Left lung (tissue), 10 donors: Measurements from ENCODE around the gene CDR2L. TPM values are rescaled to one million over a fixed set of nuclear protein-coding genes. Genes with fewer than 3 reads are reported as not detected.

Experiments
- ATAC-seq: fragments of 200-7000 bp; cut with Tn5 transposase; one replicate; pipeline ENCODE4 v1.9.1; 2020; ENCODE audit warnings: moderate library complexity
- DNase-seq, 4 donors: peaks; one replicate each; pipeline ENCODE4 v3.0.0-alpha.2; 2013 to 2020
- H3K27ac ChIP-seq, 2 donors: fragments of 200-600 bp; sonication (generic) in 1 of 2; one replicate each; pipeline versions ENCODE4 v1.5.0 to v1.8.0; 2020 to 2021
- H3K27me3 ChIP-seq, 2 donors: fragments of 200-600 bp; sonication (generic) in 1 of 2; one replicate each; pipeline versions ENCODE4 v1.5.0 to v1.8.0; 2020 to 2021
- H3K36me3 ChIP-seq, 2 donors: fragments of 200-600 bp; sonication (generic) in 1 of 2; one replicate each; pipeline versions ENCODE4 v1.5.0 to v1.8.0; 2020 to 2021
- H3K4me1 ChIP-seq, 2 donors: fragments of 200-600 bp; one replicate each; pipeline ENCODE4 v1.8.0; 2021
- H3K4me3 ChIP-seq, 2 donors: fragments of 200-600 bp; sonication (generic) in 1 of 2; one replicate each; pipeline versions ENCODE4 v1.5.0 to v1.8.0; 2020 to 2021; ENCODE audit warnings: mild to moderate bottlenecking in 1 of 2
- H3K9me3 ChIP-seq, 2 donors: fragments of 200-600 bp; sonication (generic) in 1 of 2; one replicate each; pipeline versions ENCODE4 v1.5.0 to v1.8.0; 2020 to 2021
- CTCF ChIP-seq, 2 donors: fragments of 200-600 bp; sonication (generic) in 1 of 2; IDR thresholded peaks; one replicate each; pipeline versions ENCODE4 v1.5.0 to v1.8.0; 2021; ENCODE audit warnings: antibody characterized with exemption in 2 of 2
- intact Hi-C, 2 donors: fragments of 100-400 bp; cut with DNase I; formaldehyde crosslinking; loops; one replicate each; pipeline versions ENCODE4 v1.11.2 to v1.14.2; 2022
- polyA plus RNA-seq, 6 donors: library from polyadenylated mRNA; unstranded; fragments of 120-200 nt; gene quantifications; one replicate each; pipeline ENCODE4 v1.2.1, GENCODE V29; 2013; ENCODE audit not compliant: insufficient read length in 6 of 6
- total RNA-seq, 2 donors: library from RNA; stranded (reverse); fragmentation: NEBNext Ultra II Directional; extraction: Animal tissue kit (Norgen Biotek cat#: 25700); gene quantifications; one replicate each; pipeline ENCODE4 v1.2.1, GENCODE V29; 2021
- donor health status: DM: no; HTN: yes; CAD: no.
- donor health status: DM: no; HTN: no; CAD: no.

CDR2L gene
- total and polyA plus RNA-seq, 8 donors = 10.3 to 41.2 (median 14.8) TPM

- H3K27me3 ChIP-seq = peaks cover 0 to 16% of the 10 kb centered on the region in 2 donors
- DNase-seq (no peak), ATAC-seq (no peak)
- no peaks in the 10 kb centered on the region for H3K9me3 ChIP-seq
- no peak overlapping the region for H3K4me3 ChIP-seq
- H3K4me1 ChIP-seq = peaks cover 0 to 27% of the 10 kb centered on the region in 2 donors
- peak overlapping the region; percentile 45 to 69 for H3K27ac ChIP-seq
- intact Hi-C loops = no loop called here
- no peak for TF ChIP-seq CTCF (IDR thresholded peaks at IDR 0.05)
- H3K36me3 ChIP-seq = no peaks in the 10 kb centered on the region
Measured at GRCh38 chr17:74992223-74992622, 4.8 kb downstream of the CDR2L start.

GRCh38 chr17:74994440-74994839, 7.0 kb downstream of the CDR2L start:
- H3K36me3 ChIP-seq = no peaks in the 10 kb centered on the region
- H3K27ac ChIP-seq = no peak overlapping the region
- no peaks in the 10 kb centered on the region for H3K9me3 ChIP-seq
- DNase-seq (no peak), ATAC-seq (no peak)
- H3K4me3 ChIP-seq = no peak overlapping the region
- peaks cover 0 to 10% of the 10 kb centered on the region in 2 donors for H3K4me1 ChIP-seq
- intact Hi-C loops = no loop called here
- no peak for TF ChIP-seq CTCF (IDR thresholded peaks at IDR 0.05)
- H3K27me3 ChIP-seq = no peaks in the 10 kb centered on the region

DNA sequence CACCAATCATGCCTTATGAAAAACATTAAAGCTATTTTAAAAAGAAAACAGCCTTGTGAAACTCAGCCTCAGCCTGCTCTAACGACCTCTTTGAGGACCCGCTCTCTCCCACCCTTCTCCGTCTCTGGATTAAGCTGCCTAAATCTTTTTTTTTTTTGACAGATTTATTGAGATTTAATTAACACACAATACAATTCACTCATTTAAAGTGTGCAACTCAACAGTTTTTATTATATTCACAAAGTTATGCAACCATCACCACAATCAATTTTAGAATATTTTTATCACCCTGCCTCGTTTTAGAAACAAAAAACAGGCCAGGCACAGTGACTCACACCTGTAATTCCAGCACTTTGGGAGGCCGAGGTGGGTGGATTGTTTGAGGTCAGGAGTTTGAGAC, 8.4 kb downstream of the CDR2L start:
- no peaks in the 10 kb centered on the region for H3K9me3 ChIP-seq
- DNase-seq = no peak
- peaks cover 0 to 10% of the 10 kb centered on the region in 2 donors for H3K4me1 ChIP-seq
- no peak overlapping the region for H3K27ac ChIP-seq
- no peaks in the 10 kb centered on the region for H3K27me3 ChIP-seq
- TF ChIP-seq CTCF (IDR thresholded peaks at IDR 0.05) = no peak
- no peak overlapping the region for H3K4me3 ChIP-seq
- H3K36me3 ChIP-seq = no peaks in the 10 kb centered on the region
- intact Hi-C loops = no loop called here
- no peak for ATAC-seq

GRCh38 chr17:74998783-74999182, 11.4 kb downstream of the CDR2L start:
- ATAC-seq = no peak
- intact Hi-C loops = no loop called here
- no peak for TF ChIP-seq CTCF (IDR thresholded peaks at IDR 0.05)

GRCh38 chr17:74999523-74999922, 12.1 kb downstream of the CDR2L start:
- Histone ChIP-seq H3K27me3 (no peaks in the 10 kb centered on the region), H3K4me1 (no peaks in the 10 kb centered on the region), H3K27ac (no peak overlapping the region), H3K36me3 (peaks cover 0 to 36% of the 10 kb centered on the region in 2 donors), H3K4me3 (no peak overlapping the region), H3K9me3 (no peaks in the 10 kb centered on the region)
- no peak for TF ChIP-seq CTCF (IDR thresholded peaks at IDR 0.05)
- ATAC-seq = no peak
- intact Hi-C loops = no loop called here
- DNase-seq = no peak

More at GRCh38 chr17:74998783-74999182, 11.4 kb downstream of the CDR2L start:
- no peak overlapping the region for H3K27ac ChIP-seq
- H3K36me3 ChIP-seq = peaks cover 0 to 28% of the 10 kb centered on the region in 2 donors
- no peaks in the 10 kb centered on the region for H3K9me3 ChIP-seq
- H3K4me1 ChIP-seq = no peaks in the 10 kb centered on the region
- H3K4me3 ChIP-seq = no peak overlapping the region
- no peak for DNase-seq
- no peaks in the 10 kb centered on the region for H3K27me3 ChIP-seq
